ENCODE measurements around the gene CXCL17.

GRCh38 chr19:42389899-42390298, 52.8 kb downstream of the CXCL17 start, which contains the start of gene CNFN:
- TF ChIP-seq, protein P1, sequence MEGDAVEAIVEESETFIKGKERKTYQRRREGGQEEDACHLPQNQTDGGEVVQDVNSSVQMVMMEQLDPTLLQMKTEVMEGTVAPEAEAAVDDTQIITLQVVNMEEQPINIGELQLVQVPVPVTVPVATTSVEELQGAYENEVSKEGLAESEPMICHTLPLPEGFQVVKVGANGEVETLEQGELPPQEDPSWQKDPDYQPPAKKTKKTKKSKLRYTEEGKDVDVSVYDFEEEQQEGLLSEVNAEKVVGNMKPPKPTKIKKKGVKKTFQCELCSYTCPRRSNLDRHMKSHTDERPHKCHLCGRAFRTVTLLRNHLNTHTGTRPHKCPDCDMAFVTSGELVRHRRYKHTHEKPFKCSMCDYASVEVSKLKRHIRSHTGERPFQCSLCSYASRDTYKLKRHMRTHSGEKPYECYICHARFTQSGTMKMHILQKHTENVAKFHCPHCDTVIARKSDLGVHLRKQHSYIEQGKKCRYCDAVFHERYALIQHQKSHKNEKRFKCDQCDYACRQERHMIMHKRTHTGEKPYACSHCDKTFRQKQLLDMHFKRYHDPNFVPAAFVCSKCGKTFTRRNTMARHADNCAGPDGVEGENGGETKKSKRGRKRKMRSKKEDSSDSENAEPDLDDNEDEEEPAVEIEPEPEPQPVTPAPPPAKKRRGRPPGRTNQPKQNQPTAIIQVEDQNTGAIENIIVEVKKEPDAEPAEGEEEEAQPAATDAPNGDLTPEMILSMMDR (conservative IDR thresholded peaks at IDR 0.05; ENCODE audit: low read depth, low read length): no peak
- TF ChIP-seq EZH2 (IDR thresholded peaks at IDR 0.05; ENCODE audit: low read length, unreplicated experiment): no peak
